Smooth muscle cell (in vitro differentiated cells): ENCODE data around the gene PLPP4. TPM values are rescaled to one million over a fixed set of nuclear protein-coding genes. Genes with fewer than 3 reads are reported as not detected.

ENCODE experiments used
- DNase-seq: peaks from one replicate; lab custom pipeline; 2025; ENCODE audit not compliant: unreplicated experiment; lab: John Stamatoyannopoulos, UW
- H2AFZ ChIP-seq: fragments of 200-600 bp; sonication (generic); 2 replicates; pipeline ENCODE4 v1.6.0; 2016; ENCODE audit warnings: antibody characterized with exemption, low read depth, mild to moderate bottlenecking
- H3F3A ChIP-seq: fragments of 200-600 bp; sonication (generic); 2 replicates; pipeline ENCODE4 v1.6.0; 2017; ENCODE audit warnings: antibody characterized with exemption, low read depth
- H3K27ac ChIP-seq: fragments of 200-600 bp; sonication (generic); 2 replicates; pipeline ENCODE4 v1.5.1; 2016; ENCODE audit warnings: low read depth, mild to moderate bottlenecking
- H3K27me3 ChIP-seq: fragments of 200-600 bp; sonication (generic); 2 replicates; pipeline ENCODE4 v1.6.1; 2016; ENCODE audit warnings: low read depth, mild to moderate bottlenecking
- H3K36me3 ChIP-seq: fragments of 200-600 bp; sonication (generic); 2 replicates; pipeline ENCODE4 v1.5.1; 2016; ENCODE audit warnings: low read depth
- H3K4me1 ChIP-seq: fragments of 200-600 bp; sonication (generic); 2 replicates; pipeline ENCODE4 v1.5.1; 2016; ENCODE audit warnings: low read depth
- H3K4me2 ChIP-seq: fragments of 200-600 bp; sonication (generic); 2 replicates; pipeline ENCODE4 v1.6.0; 2016; ENCODE audit warnings: mild to moderate bottlenecking
- H3K4me3 ChIP-seq: fragments of 200-600 bp; sonication (generic); 2 replicates; pipeline ENCODE4 v1.5.1; 2016; ENCODE audit warnings: mild to moderate bottlenecking
- H3K79me2 ChIP-seq: fragments of 200-600 bp; sonication (generic); 2 replicates; pipeline ENCODE4 v1.6.0; 2016; ENCODE audit warnings: low read depth, mild to moderate bottlenecking
- H3K9ac ChIP-seq: fragments of 200-600 bp; sonication (generic); 2 replicates; pipeline ENCODE4 v1.6.0; 2016; ENCODE audit warnings: low read depth
- H3K9me3 ChIP-seq: fragments of 200-600 bp; sonication (generic); replicated peaks from 2 replicates; pipeline ENCODE4 v1.5.1; 2016; ENCODE audit warnings: low read depth
- H4K20me1 ChIP-seq: fragments of 200-600 bp; sonication (generic); 2 replicates; pipeline ENCODE4 v1.6.0; 2016; ENCODE audit warnings: low read depth
- WGBS: methylation state at CpG from one replicate; pipeline ENCODE4 v1.1.7; 2016; ENCODE audit warnings: low lambda C conversion rate; 5-methylcytosine and 5-hydroxymethylcytosine counted together
- polyA plus RNA-seq: library from polyadenylated mRNA; unstranded; fragments of >200 nt; fragmentation: Nextera tagmentation; extraction: Ambion mirVana; gene quantifications from 2 replicates; pipeline ENCODE4 v1.2.1, GENCODE V29; 2016
- total RNA-seq: library from RNA; depleted of rRNA; stranded (reverse); fragments of >200 nt; gene quantifications from 2 replicates; pipeline ENCODE4 v1.2.3, GENCODE V29; 2014
- TF ChIP-seq, protein P1 (sequence below): fragments of 200-600 bp; sonication (generic); IDR thresholded peaks from 2 replicates; pipeline ENCODE4 v1.5.1; 2017; ENCODE audit warnings: borderline replicate concordance, mild to moderate bottlenecking, antibody characterized with exemption; ENCODE audit not compliant: insufficient read depth, poor library complexity, severe bottlenecking

PLPP4 gene
- total and polyA plus RNA-seq, 2 experiments from 2014 or later: 27.2 to 33.5 TPM

DNA sequence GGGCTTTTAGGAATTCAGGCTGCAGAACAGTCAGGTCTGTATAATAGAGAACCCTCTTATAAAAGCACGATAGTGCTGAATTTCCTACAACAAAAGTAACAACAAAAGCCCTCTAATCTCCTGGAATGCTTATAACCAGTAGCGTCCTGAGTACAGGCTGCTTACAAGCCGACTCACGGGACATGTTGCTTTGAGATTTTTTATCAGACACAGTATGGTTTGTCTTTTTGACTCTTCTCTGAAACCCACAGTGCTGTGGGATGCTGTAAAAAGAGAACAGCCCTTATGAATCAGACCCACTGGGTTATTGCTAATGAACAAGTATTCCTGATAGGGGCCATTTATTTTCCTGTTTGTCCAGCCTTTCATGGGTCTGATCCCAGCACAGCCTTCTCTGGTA lies 59.4 kb downstream of the PLPP4 start:
- no peaks in the 10 kb centered on the region for H3K79me2 ChIP-seq
- no peak for DNase-seq
- peaks cover 12% of the 10 kb centered on the region for H4K20me1 ChIP-seq
- H3K27ac ChIP-seq: no peak overlapping the region
- H3K9me3 ChIP-seq: no peaks in the 10 kb centered on the region
- WGBS: 64% methylated on average over 4 of the region's 4 CpGs
- no peak overlapping the region for H3K4me3 ChIP-seq
- no peaks in the 10 kb centered on the region for H3K36me3 ChIP-seq
- H3F3A ChIP-seq: no peaks in the 10 kb centered on the region
- no peaks in the 10 kb centered on the region for H3K4me1 ChIP-seq
- TF ChIP-seq, protein P1, sequence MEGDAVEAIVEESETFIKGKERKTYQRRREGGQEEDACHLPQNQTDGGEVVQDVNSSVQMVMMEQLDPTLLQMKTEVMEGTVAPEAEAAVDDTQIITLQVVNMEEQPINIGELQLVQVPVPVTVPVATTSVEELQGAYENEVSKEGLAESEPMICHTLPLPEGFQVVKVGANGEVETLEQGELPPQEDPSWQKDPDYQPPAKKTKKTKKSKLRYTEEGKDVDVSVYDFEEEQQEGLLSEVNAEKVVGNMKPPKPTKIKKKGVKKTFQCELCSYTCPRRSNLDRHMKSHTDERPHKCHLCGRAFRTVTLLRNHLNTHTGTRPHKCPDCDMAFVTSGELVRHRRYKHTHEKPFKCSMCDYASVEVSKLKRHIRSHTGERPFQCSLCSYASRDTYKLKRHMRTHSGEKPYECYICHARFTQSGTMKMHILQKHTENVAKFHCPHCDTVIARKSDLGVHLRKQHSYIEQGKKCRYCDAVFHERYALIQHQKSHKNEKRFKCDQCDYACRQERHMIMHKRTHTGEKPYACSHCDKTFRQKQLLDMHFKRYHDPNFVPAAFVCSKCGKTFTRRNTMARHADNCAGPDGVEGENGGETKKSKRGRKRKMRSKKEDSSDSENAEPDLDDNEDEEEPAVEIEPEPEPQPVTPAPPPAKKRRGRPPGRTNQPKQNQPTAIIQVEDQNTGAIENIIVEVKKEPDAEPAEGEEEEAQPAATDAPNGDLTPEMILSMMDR: no peak
- no peaks in the 10 kb centered on the region for H3K27me3 ChIP-seq
- H3K4me2 ChIP-seq: no peak overlapping the region
- no peak overlapping the region for H2AFZ ChIP-seq
- H3K9ac ChIP-seq: no peak overlapping the region

DNA sequence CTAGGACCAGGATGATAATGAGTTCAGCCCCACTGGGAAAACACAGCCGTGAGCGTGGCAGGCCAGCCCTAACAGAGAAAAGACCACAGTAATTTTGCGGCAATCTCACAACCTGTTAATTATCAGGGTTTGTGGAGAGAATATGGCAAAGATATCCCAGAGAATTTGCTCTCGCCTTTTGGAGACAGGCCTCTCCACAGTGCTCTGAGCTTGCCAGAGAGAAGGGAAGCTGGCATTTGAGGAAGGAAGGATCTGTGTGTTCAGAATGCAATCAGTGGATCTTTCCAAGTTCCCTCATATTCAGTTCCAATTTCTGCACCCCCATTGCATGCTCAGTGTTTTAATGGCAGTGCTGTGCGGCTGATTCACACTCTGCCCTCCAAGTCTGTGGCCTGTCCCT lies 60.2 kb downstream of the PLPP4 start:
- H3K79me2 ChIP-seq: no peaks in the 10 kb centered on the region
- no peak overlapping the region for H2AFZ ChIP-seq
- WGBS: 86% methylated on average over 5 of the region's 5 CpGs
- no peaks in the 10 kb centered on the region for H3F3A ChIP-seq
- no peak overlapping the region for H3K4me2 ChIP-seq
- H3K4me3 ChIP-seq: no peak overlapping the region
- no peak overlapping the region for H3K9ac ChIP-seq
- H4K20me1 ChIP-seq: peaks cover 12% of the 10 kb centered on the region
- no peaks in the 10 kb centered on the region for H3K9me3 ChIP-seq
- H3K27me3 ChIP-seq: no peaks in the 10 kb centered on the region
- H3K27ac ChIP-seq: no peak overlapping the region
- no peak for DNase-seq
- TF ChIP-seq, protein P1: no peak
- H3K36me3 ChIP-seq: no peaks in the 10 kb centered on the region
- no peaks in the 10 kb centered on the region for H3K4me1 ChIP-seq

DNA sequence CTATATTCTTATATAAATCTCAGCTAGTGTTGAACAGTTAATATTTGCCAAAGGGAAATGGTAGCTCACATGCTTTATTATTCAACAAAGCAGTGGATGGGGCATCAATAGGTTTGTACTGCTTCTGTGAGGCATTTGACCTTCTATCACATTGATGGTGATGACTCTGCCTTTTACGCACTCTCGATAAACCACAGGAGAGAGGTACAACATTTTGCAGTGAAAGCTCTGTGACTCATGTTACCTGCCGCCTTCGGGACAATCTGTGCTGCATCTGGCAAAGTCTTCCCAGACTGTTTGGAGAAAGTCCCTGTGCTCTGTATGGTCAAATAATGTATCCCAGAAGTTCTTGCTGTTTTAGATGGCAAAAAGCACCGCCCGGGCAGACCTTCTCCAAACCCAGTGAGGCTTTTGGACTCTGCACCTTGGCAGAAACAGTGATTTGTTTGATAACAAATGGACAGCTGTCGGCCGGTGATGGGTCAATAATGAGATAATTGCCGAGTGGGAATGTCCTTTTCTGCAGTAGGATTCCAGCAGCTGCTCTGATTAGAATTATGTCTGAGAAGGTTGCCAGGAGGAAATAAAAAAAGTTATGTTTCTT lies 61.0 kb downstream of the PLPP4 start:
- H3K27me3 ChIP-seq: no peaks in the 10 kb centered on the region
- H3K9me3 ChIP-seq: no peaks in the 10 kb centered on the region
- H4K20me1 ChIP-seq: peaks cover 12% of the 10 kb centered on the region
- no peak overlapping the region for H2AFZ ChIP-seq
- H3K27ac ChIP-seq: no peak overlapping the region
- no peaks in the 10 kb centered on the region for H3F3A ChIP-seq
- no peak overlapping the region for H3K9ac ChIP-seq
- WGBS: 90% methylated on average over 9 of the region's 9 CpGs
- no peaks in the 10 kb centered on the region for H3K4me1 ChIP-seq
- H3K4me3 ChIP-seq: no peak overlapping the region
- TF ChIP-seq, protein P1: no peak
- H3K79me2 ChIP-seq: no peaks in the 10 kb centered on the region
- no peaks in the 10 kb centered on the region for H3K36me3 ChIP-seq
- H3K4me2 ChIP-seq: no peak overlapping the region
- no peak for DNase-seq

DNA sequence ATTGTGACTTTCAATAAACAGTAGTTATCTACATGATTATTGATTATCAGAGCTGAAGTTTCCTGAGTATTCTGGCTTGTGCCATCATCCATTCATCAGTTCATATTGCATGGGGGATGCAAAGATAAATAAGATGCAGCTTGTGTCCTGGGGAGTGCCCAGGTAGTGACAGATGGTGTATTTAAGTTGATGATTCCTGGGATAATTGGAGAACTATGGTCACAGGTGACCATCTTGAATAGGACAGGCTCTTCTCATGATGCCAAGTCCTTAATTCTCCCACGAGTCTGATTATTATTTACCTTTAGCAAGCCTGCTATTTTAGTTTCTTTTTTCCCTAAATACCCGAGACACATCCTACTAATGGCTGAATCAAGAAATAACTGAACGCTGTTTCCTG lies 64.9 kb downstream of the PLPP4 start:
- no peaks in the 10 kb centered on the region for H3K4me1 ChIP-seq
- DNase-seq: no peak
- TF ChIP-seq, protein P1: no peak
- H3K27ac ChIP-seq: no peak overlapping the region
- no peaks in the 10 kb centered on the region for H3K79me2 ChIP-seq
- no peak overlapping the region for H2AFZ ChIP-seq
- H3K4me2 ChIP-seq: no peak overlapping the region
- no peak overlapping the region for H3K4me3 ChIP-seq
- H3K9me3 ChIP-seq: no peaks in the 10 kb centered on the region
- no peak overlapping the region for H3K9ac ChIP-seq
- no peaks in the 10 kb centered on the region for H3K27me3 ChIP-seq
- no peaks in the 10 kb centered on the region for H4K20me1 ChIP-seq
- no peaks in the 10 kb centered on the region for H3K36me3 ChIP-seq
- H3F3A ChIP-seq: no peaks in the 10 kb centered on the region
- 97% methylated on average over 3 of the region's 3 CpGs for WGBS
